Measurements from ENCODE around the gene JAKMIP1. TPM values are rescaled to one million over a fixed set of nuclear protein-coding genes. Genes with fewer than 3 reads are reported as not detected.

The JAKMIP1 gene
- total RNA-seq, 1 donor from 2014 or later: 11.3 TPM

- Mint-ChIP-seq H3K9me3 (peaks cover 16% of the 10 kb centered on the region), H3K27ac (no peak overlapping the region), H3K4me1 (ENCODE audit: low read depth) (no peaks in the 10 kb centered on the region), H3K36me3 (ENCODE audit: low read depth) (no peaks in the 10 kb centered on the region), H3K4me3 (ENCODE audit: low read depth) (no peak overlapping the region), H3K27me3 (ENCODE audit: low read depth) (peaks cover 5% of the 10 kb centered on the region)
- intact Hi-C loops (cut with micrococcal nuclease): no loop called here
- DNase-seq (ENCODE audit: low spot score): no peak
Measured at GRCh38 chr4:5984843-5985242, 215.5 kb downstream of the JAKMIP1 start.

DNA sequence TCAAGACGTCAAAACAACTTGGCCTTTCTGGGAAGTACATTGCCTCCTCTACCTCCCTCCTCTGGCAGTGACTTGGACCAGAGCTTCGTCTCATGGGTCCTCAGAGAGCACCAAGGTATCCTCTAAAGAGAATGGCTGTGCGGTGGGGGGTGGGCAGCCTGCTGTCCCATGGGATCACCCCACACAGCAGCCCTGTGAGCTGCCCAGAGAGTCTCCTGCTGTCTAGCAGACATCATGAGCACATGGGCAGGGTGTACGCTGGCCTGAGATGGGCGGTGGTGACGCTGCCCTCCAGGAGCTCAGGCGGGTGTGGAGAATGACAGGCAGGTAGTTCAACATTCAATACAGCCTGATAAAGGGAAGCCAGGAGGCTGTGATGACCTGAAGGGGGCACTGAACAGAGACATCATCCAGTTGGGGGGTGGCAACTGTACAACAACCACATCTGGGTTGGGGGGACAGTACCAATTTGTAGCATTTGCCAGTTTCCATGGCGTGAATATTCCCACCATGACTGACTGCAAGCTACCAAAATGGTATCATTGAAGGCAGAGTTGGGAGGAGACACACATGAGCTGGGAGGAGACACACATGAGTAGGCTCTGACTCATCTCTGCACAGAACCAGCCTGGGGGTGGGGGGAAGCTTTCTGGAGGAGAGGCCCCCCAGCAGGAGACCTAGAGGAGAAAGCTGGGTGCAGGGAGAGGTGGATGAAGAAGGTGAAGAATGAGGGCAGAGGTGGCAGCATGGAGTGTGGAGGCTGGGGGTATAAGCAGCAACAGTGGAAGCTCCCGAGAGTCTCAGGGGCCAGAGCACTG lies 218.0 kb downstream of the JAKMIP1 start:
- H3K27me3 Mint-ChIP-seq (ENCODE audit: low read depth): peaks cover 19% of the 10 kb centered on the region
- DNase-seq (ENCODE audit: low spot score): no peak
- H3K4me3 Mint-ChIP-seq (ENCODE audit: low read depth): no peak overlapping the region
- no peaks in the 10 kb centered on the region for H3K36me3 Mint-ChIP-seq (ENCODE audit: low read depth)
- intact Hi-C loops (cut with micrococcal nuclease): no loop called here
- H3K4me1 Mint-ChIP-seq (ENCODE audit: low read depth): no peaks in the 10 kb centered on the region
- peaks cover 16% of the 10 kb centered on the region for H3K9me3 Mint-ChIP-seq
- no peak overlapping the region for H3K27ac Mint-ChIP-seq

DNA sequence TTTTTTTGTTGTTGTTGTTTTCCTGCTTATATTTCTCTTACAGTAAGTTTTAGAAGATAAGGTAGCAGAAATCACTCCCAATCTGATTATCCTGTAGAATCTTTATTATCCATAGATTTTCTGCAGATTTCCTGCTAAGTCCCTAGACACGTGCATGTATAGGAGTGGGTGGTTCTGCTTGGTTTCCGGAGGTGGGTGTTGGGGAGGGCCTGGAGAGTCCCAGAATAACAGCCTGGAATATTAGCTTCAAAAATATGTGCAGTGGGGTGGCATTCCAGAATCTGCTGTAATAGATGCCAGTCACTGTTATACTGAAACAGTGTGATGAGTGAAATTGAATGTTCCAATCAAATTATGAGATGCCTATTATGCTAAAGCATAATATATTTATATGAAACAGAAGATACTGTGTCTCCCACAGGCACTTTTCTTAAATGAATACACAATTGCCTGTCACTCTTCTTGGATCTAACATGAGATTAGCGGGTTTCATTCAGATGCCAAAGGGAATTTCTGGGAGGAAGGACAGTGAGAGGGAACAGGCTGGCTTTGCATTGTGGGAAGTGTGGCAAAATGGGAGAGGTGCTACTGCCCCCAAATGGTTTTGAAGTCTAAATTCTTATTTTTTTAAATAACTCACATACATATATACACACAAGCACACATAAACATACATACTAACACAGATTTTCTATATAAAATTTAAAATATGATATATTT lies 219.8 kb downstream of the JAKMIP1 start:
- Mint-ChIP-seq H3K9me3 (peaks cover 16% of the 10 kb centered on the region), H3K4me3 (ENCODE audit: low read depth) (no peak overlapping the region), H3K36me3 (ENCODE audit: low read depth) (no peaks in the 10 kb centered on the region), H3K4me1 (ENCODE audit: low read depth) (no peaks in the 10 kb centered on the region), H3K27ac (no peak overlapping the region), H3K27me3 (ENCODE audit: low read depth) (peaks cover 19% of the 10 kb centered on the region)
- no peak for DNase-seq (ENCODE audit: low spot score)
- intact Hi-C loops (cut with micrococcal nuclease): no loop called here

- intact Hi-C loops (cut with micrococcal nuclease): no loop called here
- Mint-ChIP-seq H3K9me3 (peaks cover 15% of the 10 kb centered on the region), H3K4me3 (ENCODE audit: low read depth) (no peak overlapping the region), H3K36me3 (ENCODE audit: low read depth) (no peaks in the 10 kb centered on the region), H3K27ac (no peak overlapping the region), H3K27me3 (ENCODE audit: low read depth) (peaks cover 19% of the 10 kb centered on the region), H3K4me1 (ENCODE audit: low read depth) (no peaks in the 10 kb centered on the region)
- no peak for DNase-seq (ENCODE audit: low spot score)
Measured at GRCh38 chr4:5979981-5980380, 220.4 kb downstream of the JAKMIP1 start.

GRCh38 chr4:5976921-5977320 lies 223.4 kb downstream of the JAKMIP1 start:
- DNase-seq (ENCODE audit: low spot score): no peak
- intact Hi-C loops (cut with micrococcal nuclease): no loop called here
- no peaks in the 10 kb centered on the region for H3K9me3 Mint-ChIP-seq
- no peaks in the 10 kb centered on the region for H3K4me1 Mint-ChIP-seq (ENCODE audit: low read depth)
- H3K27ac Mint-ChIP-seq: no peak overlapping the region
- H3K27me3 Mint-ChIP-seq (ENCODE audit: low read depth): peaks cover 19% of the 10 kb centered on the region
- H3K4me3 Mint-ChIP-seq (ENCODE audit: low read depth): no peak overlapping the region
- H3K36me3 Mint-ChIP-seq (ENCODE audit: low read depth): no peaks in the 10 kb centered on the region

DNA sequence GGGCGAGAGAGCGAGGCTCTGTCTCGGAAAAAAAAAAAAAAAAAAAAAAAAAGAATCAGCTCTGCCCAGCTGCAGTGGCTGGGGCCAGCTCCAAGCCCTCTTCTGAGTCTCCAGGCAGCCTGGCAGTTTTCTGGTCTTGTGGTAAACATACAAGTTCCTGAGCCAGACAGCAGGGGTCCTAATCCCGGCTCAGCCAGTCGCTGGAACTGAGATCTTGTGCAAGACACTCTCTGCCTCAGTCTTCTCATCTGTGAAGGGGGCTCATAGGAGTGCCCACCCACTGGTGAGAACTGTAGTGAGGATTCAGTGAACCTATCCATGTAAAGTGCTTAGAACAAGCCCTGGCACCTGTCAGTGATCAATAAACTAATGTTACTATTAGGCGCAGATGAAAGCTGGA lies 223.9 kb downstream of the JAKMIP1 start:
- Mint-ChIP-seq H3K4me1 (ENCODE audit: low read depth) (no peaks in the 10 kb centered on the region), H3K36me3 (ENCODE audit: low read depth) (no peaks in the 10 kb centered on the region), H3K27me3 (ENCODE audit: low read depth) (peaks cover 19% of the 10 kb centered on the region), H3K27ac (no peak overlapping the region), H3K4me3 (ENCODE audit: low read depth) (no peak overlapping the region), H3K9me3 (no peaks in the 10 kb centered on the region)
- intact Hi-C loops (cut with micrococcal nuclease): no loop called here
- no peak for DNase-seq (ENCODE audit: low spot score)

Other genes with a start within 250 kb of the JAKMIP1 start
- gene C4orf50, start 182.1 kb downstream of the JAKMIP1 start, total RNA-seq: 0.18 TPM in 2 replicates
- gene WFS1, start 69.3 kb upstream of the JAKMIP1 start, total RNA-seq: 4.4 and 5.9 TPM in 2 replicates